PFSK-1 (cell line): Measurements from ENCODE around the gene TTC34.

Experiments used
- FOXP2 ChIP-seq: optimal IDR thresholded peaks from 2 replicates; pipeline ENCODE3; 2011; ENCODE audit warnings: borderline replicate concordance, control low read depth, inconsistent platforms; ENCODE audit not compliant: insufficient read depth; ENCODE audit errors: extremely low read length, extremely low read depth
- POLR2AphosphoS5 ChIP-seq: IDR thresholded peaks from 2 replicates; pipeline ENCODE4 v1.6.1; 2012; ENCODE audit warnings: low read depth, mild to moderate bottlenecking, control low read depth, low read length, moderate library complexity
- SIN3A ChIP-seq: IDR thresholded peaks from 2 replicates; pipeline ENCODE4 v1.6.1; 2012; ENCODE audit warnings: mild to moderate bottlenecking, low read length, moderate library complexity, borderline replicate concordance; ENCODE audit not compliant: insufficient read depth
- TAF1 ChIP-seq: IDR thresholded peaks from 2 replicates; pipeline ENCODE4 v1.6.1; 2012; ENCODE audit warnings: low read length, control low read depth, borderline replicate concordance; ENCODE audit not compliant: insufficient read depth
- TF ChIP-seq, protein P1 (sequence below), 2 experiments: IDR thresholded peaks; 2 replicates each; pipeline versions ENCODE4 v1.6.1 to v1.8.0; 2011 to 2012; ENCODE audit warnings: low read depth in 2 of 2, low read length in 2 of 2, control low read depth in 1 of 2, inconsistent platforms in 1 of 2, mild to moderate bottlenecking in 1 of 2, moderate library complexity in 1 of 2; ENCODE audit not compliant: insufficient read depth in 1 of 2

- TF ChIP-seq TAF1: no peak
- no peak for TF ChIP-seq FOXP2
- no peak for TF ChIP-seq POLR2AphosphoS5
- TF ChIP-seq, protein P1, sequence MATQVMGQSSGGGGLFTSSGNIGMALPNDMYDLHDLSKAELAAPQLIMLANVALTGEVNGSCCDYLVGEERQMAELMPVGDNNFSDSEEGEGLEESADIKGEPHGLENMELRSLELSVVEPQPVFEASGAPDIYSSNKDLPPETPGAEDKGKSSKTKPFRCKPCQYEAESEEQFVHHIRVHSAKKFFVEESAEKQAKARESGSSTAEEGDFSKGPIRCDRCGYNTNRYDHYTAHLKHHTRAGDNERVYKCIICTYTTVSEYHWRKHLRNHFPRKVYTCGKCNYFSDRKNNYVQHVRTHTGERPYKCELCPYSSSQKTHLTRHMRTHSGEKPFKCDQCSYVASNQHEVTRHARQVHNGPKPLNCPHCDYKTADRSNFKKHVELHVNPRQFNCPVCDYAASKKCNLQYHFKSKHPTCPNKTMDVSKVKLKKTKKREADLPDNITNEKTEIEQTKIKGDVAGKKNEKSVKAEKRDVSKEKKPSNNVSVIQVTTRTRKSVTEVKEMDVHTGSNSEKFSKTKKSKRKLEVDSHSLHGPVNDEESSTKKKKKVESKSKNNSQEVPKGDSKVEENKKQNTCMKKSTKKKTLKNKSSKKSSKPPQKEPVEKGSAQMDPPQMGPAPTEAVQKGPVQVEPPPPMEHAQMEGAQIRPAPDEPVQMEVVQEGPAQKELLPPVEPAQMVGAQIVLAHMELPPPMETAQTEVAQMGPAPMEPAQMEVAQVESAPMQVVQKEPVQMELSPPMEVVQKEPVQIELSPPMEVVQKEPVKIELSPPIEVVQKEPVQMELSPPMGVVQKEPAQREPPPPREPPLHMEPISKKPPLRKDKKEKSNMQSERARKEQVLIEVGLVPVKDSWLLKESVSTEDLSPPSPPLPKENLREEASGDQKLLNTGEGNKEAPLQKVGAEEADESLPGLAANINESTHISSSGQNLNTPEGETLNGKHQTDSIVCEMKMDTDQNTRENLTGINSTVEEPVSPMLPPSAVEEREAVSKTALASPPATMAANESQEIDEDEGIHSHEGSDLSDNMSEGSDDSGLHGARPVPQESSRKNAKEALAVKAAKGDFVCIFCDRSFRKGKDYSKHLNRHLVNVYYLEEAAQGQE (IDR thresholded peaks at IDR 0.05; ENCODE audit: insufficient read depth in 1 of 2, low read depth in 2 of 2, low read length in 2 of 2): no peak
- no peak for TF ChIP-seq SIN3A
Measured at GRCh38 chr1:2591233-2591580, 210.3 kb downstream of the TTC34 start.
